ENCODE data around the gene SLC12A4.

SLC12A4 gene

DNA sequence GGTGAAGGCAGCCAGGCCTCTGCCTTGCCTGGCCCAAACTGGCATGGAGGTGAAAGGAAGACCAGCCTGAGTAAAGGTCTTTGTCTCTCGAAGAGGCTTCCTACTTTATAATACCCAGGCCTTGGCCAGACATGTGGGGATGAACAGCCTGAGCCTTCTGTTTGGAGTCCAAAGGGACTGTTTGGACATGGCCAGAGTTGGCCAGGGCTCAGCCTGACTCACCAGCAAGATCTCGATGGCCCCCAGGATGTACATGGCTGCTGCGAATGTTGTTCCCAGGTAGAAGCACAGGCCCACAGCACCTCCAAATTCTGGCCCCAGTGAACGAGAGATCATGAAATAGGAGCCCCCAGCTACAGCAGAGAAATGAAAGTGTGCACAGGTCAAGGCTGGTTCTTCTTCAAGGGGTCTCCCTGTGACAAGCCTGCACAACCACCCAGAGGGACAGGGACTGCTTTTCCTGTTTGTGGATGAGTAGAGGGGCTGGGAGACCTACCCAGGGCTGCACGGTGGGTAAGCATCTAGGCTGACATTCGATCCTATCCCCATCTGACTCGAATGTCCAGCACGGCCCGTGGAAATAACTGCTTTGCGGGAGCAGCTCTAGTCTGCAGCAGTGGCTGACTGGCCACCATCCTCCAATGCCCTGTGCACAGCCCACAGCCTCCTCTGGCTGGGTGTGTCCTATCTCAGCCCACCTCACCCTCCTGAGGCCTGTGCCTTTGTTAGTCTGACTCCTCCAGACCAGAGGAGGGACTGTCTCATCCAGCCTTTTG lies 13.8 kb downstream of the SLC12A4 start:
- Histone ChIP-seq H3K9me3 (ENCODE audit: control insufficient read depth, low read depth, low read length) (no peaks in the 10 kb centered on the region), H3K27me3 (ENCODE audit: control insufficient read depth, insufficient read depth, low read length) (no peaks in the 10 kb centered on the region), H3K27ac (ENCODE audit: low read length) (no peak overlapping the region), H3K9ac (ENCODE audit: low read length) (no peak overlapping the region), H3K4me1 (ENCODE audit: control insufficient read depth, low read depth, low read length) (no peaks in the 10 kb centered on the region), H3K4me3 (ENCODE audit: low read length) (no peak overlapping the region), H3K36me3 (ENCODE audit: control insufficient read depth, low read depth, low read length) (peaks cover 39% of the 10 kb centered on the region)

DNA sequence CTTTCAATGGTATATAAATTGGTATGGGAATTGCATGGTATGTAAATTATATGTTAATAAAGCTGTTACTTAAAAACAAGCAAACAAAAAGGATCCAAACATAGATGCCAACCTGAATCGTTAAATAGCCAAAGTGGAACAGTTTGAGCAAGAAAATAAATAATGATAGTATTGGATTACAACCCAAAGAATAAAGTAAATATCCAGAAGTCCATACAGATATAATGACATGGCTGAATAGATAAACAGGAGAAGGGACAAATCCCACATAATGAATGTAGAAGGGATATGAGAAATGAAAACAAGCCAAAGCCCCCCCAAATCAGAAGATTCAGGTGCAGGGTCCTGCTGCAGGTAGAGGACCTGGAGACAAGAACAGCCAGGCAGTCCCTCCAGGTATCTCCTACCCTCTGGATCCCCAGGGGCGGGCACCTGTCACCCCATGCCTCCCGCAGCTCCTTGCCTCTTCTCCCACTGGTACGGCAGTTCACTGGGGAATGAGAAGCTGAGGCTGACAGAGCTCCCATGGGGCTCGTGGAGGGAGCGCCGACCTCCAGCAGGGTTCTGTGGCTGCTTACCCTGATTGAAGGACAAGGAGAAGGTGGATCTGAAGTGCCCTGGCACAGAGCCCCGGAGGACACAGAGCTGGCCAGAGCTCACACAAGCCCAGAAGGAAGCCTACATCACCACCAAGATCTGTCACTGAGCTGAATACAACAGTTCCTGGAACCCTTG lies 14.6 kb downstream of the SLC12A4 start:
- peaks cover 32% of the 10 kb centered on the region for H3K36me3 ChIP-seq (ENCODE audit: control insufficient read depth, low read depth, low read length)
- no peaks in the 10 kb centered on the region for H3K27me3 ChIP-seq (ENCODE audit: control insufficient read depth, insufficient read depth, low read length)
- no peaks in the 10 kb centered on the region for H3K9me3 ChIP-seq (ENCODE audit: control insufficient read depth, low read depth, low read length)
- H3K4me1 ChIP-seq (ENCODE audit: control insufficient read depth, low read depth, low read length) = no peaks in the 10 kb centered on the region
- H3K9ac ChIP-seq (ENCODE audit: low read length) = no peak overlapping the region
- no peak overlapping the region for H3K27ac ChIP-seq (ENCODE audit: low read length)
- H3K4me3 ChIP-seq (ENCODE audit: low read length) = no peak overlapping the region

DNA sequence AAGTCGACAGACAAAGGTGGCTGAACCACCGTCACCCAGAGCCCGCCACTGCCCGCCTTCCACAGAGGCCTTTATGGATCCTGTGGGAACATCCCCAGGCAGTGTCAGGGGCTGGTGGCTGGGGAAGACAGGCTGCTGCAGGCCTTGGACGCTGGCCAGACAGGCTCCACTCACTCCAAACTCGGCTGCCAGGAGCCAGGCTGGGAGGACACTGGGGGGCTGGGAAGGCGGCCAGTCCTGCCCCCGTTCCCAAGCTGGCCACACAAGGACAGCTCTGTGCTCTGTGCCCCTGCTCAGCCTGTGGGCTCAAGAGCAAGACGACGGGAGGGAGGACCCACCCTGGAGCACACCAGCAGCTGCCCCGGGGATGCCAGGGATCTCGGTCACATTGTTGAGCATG lies 17.0 kb downstream of the SLC12A4 start:
- H3K36me3 ChIP-seq (ENCODE audit: control insufficient read depth, low read depth, low read length) = peaks cover 36% of the 10 kb centered on the region
- no peak overlapping the region for H3K9ac ChIP-seq (ENCODE audit: low read length)
- no peaks in the 10 kb centered on the region for H3K4me1 ChIP-seq (ENCODE audit: control insufficient read depth, low read depth, low read length)
- H3K27me3 ChIP-seq (ENCODE audit: control insufficient read depth, insufficient read depth, low read length) = no peaks in the 10 kb centered on the region
- no peak overlapping the region for H3K27ac ChIP-seq (ENCODE audit: low read length)
- H3K9me3 ChIP-seq (ENCODE audit: control insufficient read depth, low read depth, low read length) = no peaks in the 10 kb centered on the region
- H3K4me3 ChIP-seq (ENCODE audit: low read length) = no peak overlapping the region

DNA sequence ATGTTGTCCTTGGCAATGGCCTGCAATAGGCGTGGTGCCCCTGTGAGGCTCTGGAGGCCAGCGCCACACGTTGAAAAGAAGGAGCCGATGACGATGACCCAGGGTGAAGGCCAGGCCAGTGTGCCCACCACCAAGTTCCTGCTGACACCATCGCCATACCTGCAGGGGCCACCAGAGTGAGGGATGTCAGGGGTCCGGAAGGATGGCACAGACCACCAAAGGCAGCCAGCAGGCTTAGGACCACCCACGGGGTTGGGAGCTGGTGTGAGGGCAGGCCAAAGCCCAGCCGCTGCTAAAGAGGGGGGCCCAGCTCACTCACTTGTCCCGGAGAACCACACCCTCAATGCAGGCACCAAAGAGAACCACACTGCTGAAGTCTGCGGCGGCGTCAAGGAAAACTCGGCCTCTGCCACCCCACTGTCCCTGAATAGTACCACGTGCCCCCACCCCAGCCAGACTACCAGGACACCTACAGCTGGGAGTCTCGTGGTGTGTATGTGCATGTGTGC lies 18.0 kb downstream of the SLC12A4 start:
- H3K9ac ChIP-seq (ENCODE audit: low read length) = no peak overlapping the region
- no peaks in the 10 kb centered on the region for H3K27me3 ChIP-seq (ENCODE audit: control insufficient read depth, insufficient read depth, low read length)
- H3K36me3 ChIP-seq (ENCODE audit: control insufficient read depth, low read depth, low read length) = peaks cover 45% of the 10 kb centered on the region
- no peaks in the 10 kb centered on the region for H3K4me1 ChIP-seq (ENCODE audit: control insufficient read depth, low read depth, low read length)
- H3K27ac ChIP-seq (ENCODE audit: low read length) = no peak overlapping the region
- H3K9me3 ChIP-seq (ENCODE audit: control insufficient read depth, low read depth, low read length) = no peaks in the 10 kb centered on the region
- H3K4me3 ChIP-seq (ENCODE audit: low read length) = no peak overlapping the region

DNA sequence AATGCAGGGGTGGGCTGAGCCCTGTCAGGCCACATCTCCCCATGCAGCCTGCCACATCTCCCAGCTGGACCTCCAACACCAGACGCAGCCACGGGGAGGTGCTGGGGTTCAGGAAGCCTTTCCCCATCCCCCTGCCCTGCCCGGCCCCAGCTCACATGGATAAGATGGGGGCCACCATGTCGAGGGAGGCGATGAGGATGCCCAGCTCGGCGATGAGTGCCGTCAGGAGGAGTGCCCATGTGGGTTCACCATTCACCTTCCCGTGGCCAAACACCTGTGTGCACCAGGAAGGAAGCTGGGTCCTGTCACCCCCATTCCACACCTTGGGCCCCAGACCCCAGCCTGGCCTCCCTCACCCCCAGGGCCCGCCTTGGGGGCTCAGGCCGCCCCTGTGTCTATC lies 18.8 kb downstream of the SLC12A4 start:
- H3K4me3 ChIP-seq (ENCODE audit: low read length) = no peak overlapping the region
- H3K27me3 ChIP-seq (ENCODE audit: control insufficient read depth, insufficient read depth, low read length) = no peaks in the 10 kb centered on the region
- no peaks in the 10 kb centered on the region for H3K9me3 ChIP-seq (ENCODE audit: control insufficient read depth, low read depth, low read length)
- H3K36me3 ChIP-seq (ENCODE audit: control insufficient read depth, low read depth, low read length) = peaks cover 51% of the 10 kb centered on the region
- no peak overlapping the region for H3K9ac ChIP-seq (ENCODE audit: low read length)
- H3K4me1 ChIP-seq (ENCODE audit: control insufficient read depth, low read depth, low read length) = no peaks in the 10 kb centered on the region
- no peak overlapping the region for H3K27ac ChIP-seq (ENCODE audit: low read length)

DNA sequence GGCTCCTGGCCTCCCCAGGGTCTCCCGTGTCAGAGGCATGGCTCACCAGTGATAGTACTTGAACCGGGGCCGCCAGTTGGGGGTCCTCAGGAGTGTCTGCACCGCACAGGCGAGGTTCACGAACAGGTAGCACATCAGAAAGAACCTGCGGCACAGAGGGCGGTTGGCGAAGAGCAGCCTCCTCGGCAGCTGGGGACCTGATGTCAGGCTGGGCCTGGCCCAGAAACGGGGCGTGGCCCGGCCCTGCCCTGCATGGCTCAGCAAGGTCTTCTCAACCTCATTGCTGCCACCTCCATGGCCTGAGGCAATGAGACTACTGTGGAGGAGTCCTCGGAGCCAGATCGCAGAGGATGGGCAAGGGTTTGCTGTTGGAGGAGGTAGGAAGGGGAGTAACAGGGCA lies 20.4 kb downstream of the SLC12A4 start:
- H3K4me1 ChIP-seq (ENCODE audit: control insufficient read depth, low read depth, low read length) = no peaks in the 10 kb centered on the region
- no peaks in the 10 kb centered on the region for H3K9me3 ChIP-seq (ENCODE audit: control insufficient read depth, low read depth, low read length)
- H3K27me3 ChIP-seq (ENCODE audit: control insufficient read depth, insufficient read depth, low read length) = no peaks in the 10 kb centered on the region
- H3K9ac ChIP-seq (ENCODE audit: low read length) = no peak overlapping the region
- no peak overlapping the region for H3K27ac ChIP-seq (ENCODE audit: low read length)
- H3K36me3 ChIP-seq (ENCODE audit: control insufficient read depth, low read depth, low read length) = peaks cover 43% of the 10 kb centered on the region
- no peak overlapping the region for H3K4me3 ChIP-seq (ENCODE audit: low read length)

DNA sequence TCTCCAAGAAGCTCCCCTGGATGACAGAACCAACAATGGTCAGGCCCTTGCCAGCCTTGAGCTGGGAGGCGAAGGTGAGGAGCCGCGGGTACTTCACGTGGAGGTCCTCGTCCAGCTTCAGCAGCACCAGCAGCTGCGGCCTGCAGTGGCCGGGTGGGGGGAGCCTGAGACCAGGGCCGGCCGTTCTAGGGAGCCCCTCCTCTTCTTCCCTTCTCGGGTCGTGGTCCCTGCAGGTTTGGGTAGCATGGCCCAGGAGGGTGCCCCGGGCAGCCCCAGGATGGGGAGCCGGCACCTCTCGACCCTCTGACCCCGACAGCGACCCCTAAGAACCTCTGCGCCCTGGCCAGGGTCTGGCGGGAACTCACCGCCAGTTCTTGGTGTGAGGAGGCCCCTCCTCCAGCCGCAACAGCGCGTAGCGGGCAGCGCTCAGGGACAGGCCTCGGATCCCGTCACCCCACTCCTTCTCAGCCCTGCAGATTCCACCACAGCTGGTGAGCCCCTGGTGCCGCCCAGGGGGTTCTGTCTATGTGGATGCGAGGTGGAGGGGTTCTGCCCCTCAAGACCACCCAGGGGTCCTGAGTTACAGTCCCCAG lies 21.4 kb downstream of the SLC12A4 start:
- Histone ChIP-seq H3K27me3 (ENCODE audit: control insufficient read depth, insufficient read depth, low read length) (no peaks in the 10 kb centered on the region), H3K27ac (ENCODE audit: low read length) (no peak overlapping the region)

DNA sequence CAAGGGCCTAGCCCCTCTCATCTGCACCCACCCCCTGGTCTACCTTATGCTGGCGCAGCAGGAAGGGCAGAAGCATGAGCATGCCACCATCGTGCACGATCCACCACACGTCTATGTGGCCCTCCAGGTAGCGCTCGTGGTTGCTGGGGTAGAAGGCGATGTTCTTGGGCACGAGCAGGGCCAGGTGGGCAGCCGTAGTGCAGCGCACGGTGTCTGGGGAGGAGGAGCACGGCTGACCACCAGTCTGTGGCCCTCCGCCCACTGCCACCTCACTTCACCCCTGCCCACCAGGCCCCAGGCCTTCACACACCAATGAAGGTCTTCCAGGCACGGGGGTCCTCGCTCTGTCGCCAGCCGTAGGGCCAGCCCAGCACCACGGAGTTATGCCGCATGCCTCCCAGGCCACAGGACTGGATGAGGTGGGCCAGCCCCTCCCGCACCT lies 22.3 kb downstream of the SLC12A4 start:
- no peaks in the 10 kb centered on the region for H3K4me1 ChIP-seq (ENCODE audit: control insufficient read depth, low read depth, low read length)
- H3K9me3 ChIP-seq (ENCODE audit: control insufficient read depth, low read depth, low read length) = no peaks in the 10 kb centered on the region
- no peaks in the 10 kb centered on the region for H3K27me3 ChIP-seq (ENCODE audit: control insufficient read depth, insufficient read depth, low read length)
- H3K27ac ChIP-seq (ENCODE audit: low read length) = no peak overlapping the region
- H3K36me3 ChIP-seq (ENCODE audit: control insufficient read depth, low read depth, low read length) = peaks cover 42% of the 10 kb centered on the region
- H3K9ac ChIP-seq (ENCODE audit: low read length) = no peak overlapping the region
- H3K4me3 ChIP-seq (ENCODE audit: low read length) = no peak overlapping the region

More for the DNA sequence above, 21.4 kb downstream of the SLC12A4 start:
- Histone ChIP-seq H3K4me1 (ENCODE audit: control insufficient read depth, low read depth, low read length) (no peaks in the 10 kb centered on the region), H3K4me3 (ENCODE audit: low read length) (no peak overlapping the region), H3K9ac (ENCODE audit: low read length) (no peak overlapping the region), H3K9me3 (ENCODE audit: control insufficient read depth, low read depth, low read length) (no peaks in the 10 kb centered on the region), H3K36me3 (ENCODE audit: control insufficient read depth, low read depth, low read length) (peaks cover 47% of the 10 kb centered on the region)

DNA sequence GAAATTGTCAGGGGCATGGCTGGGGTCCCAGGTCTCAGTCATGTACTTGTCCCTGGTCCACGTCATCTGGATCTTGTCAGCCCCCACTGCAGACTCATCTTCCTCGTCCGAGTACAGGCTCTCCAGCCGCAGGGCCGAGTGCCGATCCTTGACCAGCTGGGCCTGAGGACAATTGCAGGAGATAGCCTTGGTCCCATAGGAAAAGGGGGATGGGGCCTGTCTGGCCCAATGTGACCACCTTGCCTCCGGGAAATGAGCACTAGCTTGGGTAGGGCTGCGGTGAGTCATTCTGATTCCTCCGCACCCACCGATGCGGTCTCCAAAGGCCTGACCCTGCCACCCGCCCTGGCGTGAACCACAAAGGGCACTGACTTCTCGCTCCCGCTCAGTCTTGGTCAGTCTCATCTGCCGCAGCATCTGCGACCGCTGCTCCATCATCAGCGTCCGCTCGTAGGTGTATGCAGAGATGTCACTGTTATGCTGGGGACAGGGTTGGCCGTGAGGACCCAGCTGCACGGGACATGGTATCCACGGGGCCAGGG lies 23.0 kb downstream of the SLC12A4 start:
- Histone ChIP-seq H3K27ac (ENCODE audit: low read length) (no peak overlapping the region), H3K4me1 (ENCODE audit: control insufficient read depth, low read depth, low read length) (no peaks in the 10 kb centered on the region), H3K36me3 (ENCODE audit: control insufficient read depth, low read depth, low read length) (peaks cover 35% of the 10 kb centered on the region), H3K27me3 (ENCODE audit: control insufficient read depth, insufficient read depth, low read length) (no peaks in the 10 kb centered on the region), H3K4me3 (ENCODE audit: low read length) (no peak overlapping the region), H3K9ac (ENCODE audit: low read length) (no peak overlapping the region), H3K9me3 (ENCODE audit: control insufficient read depth, low read depth, low read length) (no peaks in the 10 kb centered on the region)

DNA sequence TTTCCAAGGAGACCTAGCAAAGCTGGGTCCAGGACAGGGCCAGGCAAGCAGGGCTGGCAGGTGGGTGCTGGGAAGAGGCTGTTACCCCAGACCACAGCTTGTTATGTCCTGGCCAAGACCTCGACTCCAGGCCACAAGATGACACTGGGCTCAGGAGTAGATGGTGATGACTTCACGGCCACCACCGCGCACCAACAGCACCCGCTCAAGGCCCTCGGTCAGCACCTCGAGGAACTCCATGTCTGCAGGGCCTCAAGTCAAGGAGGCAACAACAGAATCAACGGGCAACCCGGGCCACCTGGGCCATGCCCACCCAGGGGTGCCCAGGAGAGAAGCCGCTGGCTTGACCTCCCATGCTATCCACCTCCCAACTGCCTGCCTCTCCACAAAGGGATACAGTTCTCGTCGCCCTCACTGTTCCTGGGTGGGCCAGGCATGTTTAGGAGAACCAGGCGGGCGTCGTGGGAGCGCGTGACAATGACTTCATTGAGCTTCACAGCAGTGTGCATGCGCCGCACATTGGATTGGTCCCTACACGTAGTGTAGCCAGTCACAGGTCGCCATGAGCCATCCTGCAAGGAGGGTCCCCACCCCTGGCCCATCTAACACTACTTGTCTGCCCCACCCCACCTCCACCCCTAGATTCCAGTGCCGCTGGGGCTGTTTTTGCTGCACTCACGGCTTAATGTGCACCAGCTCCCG lies 23.6 kb downstream of the SLC12A4 start:
- H3K9ac ChIP-seq (ENCODE audit: low read length) = no peak overlapping the region
- peaks cover 29% of the 10 kb centered on the region for H3K36me3 ChIP-seq (ENCODE audit: control insufficient read depth, low read depth, low read length)

More for the DNA sequence above, 23.6 kb downstream of the SLC12A4 start:
- Histone ChIP-seq H3K4me1 (ENCODE audit: control insufficient read depth, low read depth, low read length) (no peaks in the 10 kb centered on the region), H3K4me3 (ENCODE audit: low read length) (no peak overlapping the region), H3K9me3 (ENCODE audit: control insufficient read depth, low read depth, low read length) (no peaks in the 10 kb centered on the region), H3K27me3 (ENCODE audit: control insufficient read depth, insufficient read depth, low read length) (no peaks in the 10 kb centered on the region), H3K27ac (ENCODE audit: low read length) (no peak overlapping the region)
